WI38 (cell line): ENCODE data around the gene GPRC5D.

ENCODE experiments used
- H3K4me3 ChIP-seq: 2 replicates; pipeline ENCODE4 v1.5.1; 2011; ENCODE audit warnings: low read depth, mild to moderate bottlenecking, control low read depth, low read length
- TF ChIP-seq, protein P1 (sequence below): IDR thresholded peaks from 2 replicates; pipeline ENCODE4 v1.5.1; 2012; ENCODE audit warnings: low read depth, mild to moderate bottlenecking, control low read depth, low read length

Gene GPRC5D

GRCh38 chr12:12936983-12937491 lies 14.9 kb downstream of the GPRC5D start:
- no peak overlapping the region for H3K4me3 ChIP-seq
- TF ChIP-seq, protein P1, sequence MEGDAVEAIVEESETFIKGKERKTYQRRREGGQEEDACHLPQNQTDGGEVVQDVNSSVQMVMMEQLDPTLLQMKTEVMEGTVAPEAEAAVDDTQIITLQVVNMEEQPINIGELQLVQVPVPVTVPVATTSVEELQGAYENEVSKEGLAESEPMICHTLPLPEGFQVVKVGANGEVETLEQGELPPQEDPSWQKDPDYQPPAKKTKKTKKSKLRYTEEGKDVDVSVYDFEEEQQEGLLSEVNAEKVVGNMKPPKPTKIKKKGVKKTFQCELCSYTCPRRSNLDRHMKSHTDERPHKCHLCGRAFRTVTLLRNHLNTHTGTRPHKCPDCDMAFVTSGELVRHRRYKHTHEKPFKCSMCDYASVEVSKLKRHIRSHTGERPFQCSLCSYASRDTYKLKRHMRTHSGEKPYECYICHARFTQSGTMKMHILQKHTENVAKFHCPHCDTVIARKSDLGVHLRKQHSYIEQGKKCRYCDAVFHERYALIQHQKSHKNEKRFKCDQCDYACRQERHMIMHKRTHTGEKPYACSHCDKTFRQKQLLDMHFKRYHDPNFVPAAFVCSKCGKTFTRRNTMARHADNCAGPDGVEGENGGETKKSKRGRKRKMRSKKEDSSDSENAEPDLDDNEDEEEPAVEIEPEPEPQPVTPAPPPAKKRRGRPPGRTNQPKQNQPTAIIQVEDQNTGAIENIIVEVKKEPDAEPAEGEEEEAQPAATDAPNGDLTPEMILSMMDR, result no peak

GRCh38 chr12:12934556-12934955 lies 17.4 kb downstream of the GPRC5D start:
- H3K4me3 ChIP-seq, result no peak overlapping the region
- TF ChIP-seq, protein P1, result no peak

GRCh38 chr12:12933742-12934141 lies 18.2 kb downstream of the GPRC5D start:
- TF ChIP-seq, protein P1, result no peak
- no peak overlapping the region for H3K4me3 ChIP-seq

GRCh38 chr12:12930633-12931219 lies 21.2 kb downstream of the GPRC5D start:
- TF ChIP-seq, protein P1, result no peak
- no peak overlapping the region for H3K4me3 ChIP-seq

DNA sequence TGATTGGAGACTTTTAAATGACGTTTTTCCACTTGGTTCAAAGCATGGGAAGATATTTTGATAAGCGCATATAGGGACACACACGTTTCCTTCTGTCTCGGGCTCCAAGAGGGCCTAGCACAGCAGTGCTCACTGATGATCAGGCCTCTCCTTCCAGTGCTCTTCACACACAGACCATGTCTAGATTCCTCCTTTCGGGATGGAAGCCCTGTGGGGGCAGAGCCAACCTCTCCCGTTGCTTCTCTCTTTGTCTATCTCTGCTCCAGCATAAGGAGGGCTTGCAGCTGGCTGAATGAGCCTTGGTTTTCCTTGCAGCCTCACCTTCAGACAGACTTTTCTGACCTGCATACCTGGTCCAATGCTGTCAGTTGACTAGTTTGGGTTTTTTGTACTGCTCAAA lies 22.3 kb downstream of the GPRC5D start:
- TF ChIP-seq, protein P1, result no peak
- no peak overlapping the region for H3K4me3 ChIP-seq

GRCh38 chr12:12927211-12928079 lies 24.5 kb downstream of the GPRC5D start:
- TF ChIP-seq, protein P1, result no peak
- peak overlapping the region; percentile 56 for H3K4me3 ChIP-seq

GRCh38 chr12:12926571-12927071 lies 25.3 kb downstream of the GPRC5D start:
- H3K4me3 ChIP-seq, result no peak overlapping the region
- TF ChIP-seq, protein P1, result no peak
